Mesendoderm (in vitro differentiated cells): Measurements from ENCODE around the gene SLC26A6.

Experiments used
- DNase-seq: peaks from one replicate; pipeline ENCODE4 v3.0.0; 2013
- H2AK5ac ChIP-seq: 2 replicates; pipeline ENCODE4 v1.6.1; 2013; ENCODE audit warnings: low read length, inconsistent platforms
- H2BK120ac ChIP-seq: 2 replicates; pipeline ENCODE4 v1.6.1; 2013; ENCODE audit warnings: low read depth, mild to moderate bottlenecking, low read length, moderate library complexity, mixed read lengths
- H2BK15ac ChIP-seq: replicated peaks from 2 replicates; pipeline ENCODE4 v1.6.1; 2013; ENCODE audit warnings: low read depth, mild to moderate bottlenecking, moderate library complexity
- H2BK5ac ChIP-seq: 2 replicates; pipeline ENCODE4 v1.6.1; 2013; ENCODE audit warnings: low read length, inconsistent platforms
- H3K18ac ChIP-seq: 2 replicates; pipeline ENCODE4 v1.6.1; 2013; ENCODE audit warnings: mild to moderate bottlenecking, low read length, mixed read lengths
- H3K23ac ChIP-seq: one replicate; pipeline ENCODE4 v1.6.1; 2013; ENCODE audit warnings: low read length
- H3K27ac ChIP-seq: 2 replicates; pipeline ENCODE4 v1.5.1; 2013; ENCODE audit warnings: low read depth, mild to moderate bottlenecking, inconsistent platforms, low read length, moderate library complexity
- H3K27me3 ChIP-seq: 2 replicates; pipeline ENCODE4 v1.6.1; 2013; ENCODE audit warnings: low read length, control low read depth, mild to moderate bottlenecking, inconsistent platforms; ENCODE audit not compliant: insufficient read depth, poor library complexity
- H3K36me3 ChIP-seq: 2 replicates; pipeline ENCODE4 v1.6.1; 2013; ENCODE audit warnings: low read length, inconsistent platforms; ENCODE audit not compliant: control insufficient read depth, insufficient read depth
- H3K4ac ChIP-seq: one replicate; pipeline ENCODE4 v1.6.1; 2013; ENCODE audit warnings: low read depth, mild to moderate bottlenecking, low read length, moderate library complexity
- H3K4me1 ChIP-seq: 2 replicates; pipeline ENCODE4 v1.6.1; 2013; ENCODE audit warnings: low read depth, low read length, inconsistent platforms; ENCODE audit not compliant: control insufficient read depth
- H3K4me2 ChIP-seq: 2 replicates; pipeline ENCODE4 v1.6.1; 2013; ENCODE audit warnings: low read length
- H3K4me3 ChIP-seq: 2 replicates; pipeline ENCODE4 v1.5.1; 2013; ENCODE audit warnings: mild to moderate bottlenecking, low read length
- H3K56ac ChIP-seq: one replicate; pipeline ENCODE4 v1.6.1; 2013; ENCODE audit warnings: low read length
- H3K79me1 ChIP-seq: 2 replicates; pipeline ENCODE4 v1.6.1; 2013; ENCODE audit warnings: low read length, inconsistent platforms
- H3K79me2 ChIP-seq: 2 replicates; pipeline ENCODE4 v1.6.1; 2013; ENCODE audit warnings: mild to moderate bottlenecking, low read length; ENCODE audit not compliant: control insufficient read depth, insufficient read depth
- H3K9ac ChIP-seq: 2 replicates; pipeline ENCODE4 v1.6.1; 2013; ENCODE audit warnings: low read length, inconsistent platforms
- H4K5ac ChIP-seq: one replicate; pipeline ENCODE4 v1.6.1; 2013; ENCODE audit warnings: low read length
- H4K8ac ChIP-seq: one replicate; pipeline ENCODE4 v1.6.1; 2013; ENCODE audit warnings: low read depth, mild to moderate bottlenecking, control low read depth, low read length, moderate library complexity
- WGBS: extraction: QIAGEN DNeasy Blood & Tissue Kit; methylation state at CpG from one replicate; pipeline ENCODE4 v1.1.7; 2013; ENCODE audit warnings: low lambda C conversion rate, missing lambda C conversion rate; ENCODE audit not compliant: insufficient coverage; ENCODE audit errors: extremely low coverage; 5-methylcytosine and 5-hydroxymethylcytosine counted together

SLC26A6 gene

GRCh38 chr3:48633743-48634142 is 1.5 kb downstream of the SLC26A6 start:
- no peak for DNase-seq
- Histone ChIP-seq H3K9ac (peak overlapping the region; percentile 98), H4K8ac (no peak overlapping the region), H3K27ac (no peak overlapping the region), H3K4me2 (peak overlapping the region; percentile 97), H3K23ac (no peak overlapping the region), H2BK120ac (no peak overlapping the region), H2BK15ac (no peak overlapping the region), H3K4me1 (peaks cover 14% of the 10 kb centered on the region), H3K18ac (no peak overlapping the region), H3K4ac (no peak overlapping the region), H2BK5ac (no peak overlapping the region), H3K56ac (peak overlapping the region; percentile 97), H3K4me3 (no peak overlapping the region), H3K27me3 (no peaks in the 10 kb centered on the region), H4K5ac (no peak overlapping the region), H3K79me1 (peaks cover 5% of the 10 kb centered on the region), H2AK5ac (no peak overlapping the region), H3K79me2 (peaks cover 3% of the 10 kb centered on the region), H3K36me3 (peaks cover 2% of the 10 kb centered on the region)
- WGBS, result no CpG with 5 or more reads among the region's 2 CpGs

GRCh38 chr3:48633256-48633655 is 2.0 kb downstream of the SLC26A6 start:
- H3K4ac ChIP-seq, result no peak overlapping the region
- H3K4me3 ChIP-seq, result no peak overlapping the region
- H3K4me2 ChIP-seq, result no peak overlapping the region
- H3K27ac ChIP-seq, result no peak overlapping the region
- H3K18ac ChIP-seq, result no peak overlapping the region
- WGBS, result no CpG with 5 or more reads among the region's 15 CpGs
- H4K5ac ChIP-seq, result no peak overlapping the region
- H2BK5ac ChIP-seq, result no peak overlapping the region
- no peak overlapping the region for H3K9ac ChIP-seq
- H3K36me3 ChIP-seq, result peaks cover 2% of the 10 kb centered on the region
- H3K79me2 ChIP-seq, result peaks cover 3% of the 10 kb centered on the region
- H4K8ac ChIP-seq, result no peak overlapping the region
- H3K56ac ChIP-seq, result no peak overlapping the region
- no peak overlapping the region for H2AK5ac ChIP-seq
- DNase-seq, result no peak
- H3K23ac ChIP-seq, result no peak overlapping the region
- H3K79me1 ChIP-seq, result peaks cover 5% of the 10 kb centered on the region
- no peaks in the 10 kb centered on the region for H3K27me3 ChIP-seq
- peaks cover 14% of the 10 kb centered on the region for H3K4me1 ChIP-seq
- H2BK120ac ChIP-seq, result no peak overlapping the region
- H2BK15ac ChIP-seq, result no peak overlapping the region

- Histone ChIP-seq H2BK5ac (no peak overlapping the region), H3K36me3 (peaks cover 8% of the 10 kb centered on the region), H3K4ac (no peak overlapping the region), H3K56ac (no peak overlapping the region), H3K9ac (no peak overlapping the region), H3K79me1 (peaks cover 5% of the 10 kb centered on the region), H4K5ac (no peak overlapping the region), H4K8ac (no peak overlapping the region), H3K27me3 (no peaks in the 10 kb centered on the region), H3K4me1 (peaks cover 11% of the 10 kb centered on the region), H2BK120ac (no peak overlapping the region), H3K4me3 (no peak overlapping the region), H2AK5ac (no peak overlapping the region), H3K18ac (no peak overlapping the region), H3K4me2 (no peak overlapping the region), H3K79me2 (peaks cover 3% of the 10 kb centered on the region), H3K23ac (no peak overlapping the region), H3K27ac (no peak overlapping the region), H2BK15ac (no peak overlapping the region)
- no peak for DNase-seq
- WGBS, result no CpG with 5 or more reads among the region's 22 CpGs
Observed at GRCh38 chr3:48631516-48632448, 3.5 kb downstream of the SLC26A6 start.

DNA sequence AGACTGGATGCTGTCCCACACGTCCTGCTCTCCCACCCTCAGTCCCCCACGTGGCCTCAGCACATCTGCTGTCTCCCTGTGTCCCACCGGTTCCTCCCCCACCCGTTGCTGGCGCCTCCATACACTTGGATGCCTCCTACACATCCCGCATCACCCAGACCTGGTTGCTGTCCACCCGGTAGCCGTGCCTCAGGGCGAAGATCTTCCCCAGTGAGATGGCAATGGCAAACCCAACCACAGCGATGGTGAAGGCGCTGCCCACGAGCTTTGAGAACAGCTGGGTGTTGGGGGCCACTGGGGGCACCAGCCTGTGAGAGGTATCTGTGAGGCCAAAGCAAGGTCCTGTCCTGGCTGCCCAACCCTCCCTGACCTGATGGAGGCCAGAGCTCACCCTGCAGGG is 4.4 kb downstream of the SLC26A6 start:
- Histone ChIP-seq H2AK5ac (no peak overlapping the region), H4K5ac (no peak overlapping the region), H4K8ac (no peak overlapping the region), H2BK15ac (no peak overlapping the region), H3K4me1 (peaks cover 5% of the 10 kb centered on the region), H2BK120ac (no peak overlapping the region), H3K9ac (no peak overlapping the region), H3K23ac (no peak overlapping the region), H3K36me3 (peaks cover 10% of the 10 kb centered on the region), H3K27ac (no peak overlapping the region), H3K4me2 (no peak overlapping the region), H3K4ac (no peak overlapping the region), H3K56ac (no peak overlapping the region), H3K27me3 (no peaks in the 10 kb centered on the region), H2BK5ac (no peak overlapping the region), H3K79me2 (peaks cover 3% of the 10 kb centered on the region), H3K4me3 (no peak overlapping the region), H3K18ac (no peak overlapping the region), H3K79me1 (peaks cover 5% of the 10 kb centered on the region)
- DNase-seq, result no peak
- no CpG with 5 or more reads among the region's 12 CpGs for WGBS

- no peak overlapping the region for H2BK120ac ChIP-seq
- no peak overlapping the region for H2BK15ac ChIP-seq
- H2AK5ac ChIP-seq, result no peak overlapping the region
- no peak overlapping the region for H3K4ac ChIP-seq
- H3K27me3 ChIP-seq, result no peaks in the 10 kb centered on the region
- H3K79me1 ChIP-seq, result peaks cover 5% of the 10 kb centered on the region
- peaks cover 10% of the 10 kb centered on the region for H3K36me3 ChIP-seq
- no peak overlapping the region for H3K23ac ChIP-seq
- H3K9ac ChIP-seq, result no peak overlapping the region
- no peak overlapping the region for H3K56ac ChIP-seq
- peaks cover 5% of the 10 kb centered on the region for H3K4me1 ChIP-seq
- no peak overlapping the region for H3K4me2 ChIP-seq
- no CpG with 5 or more reads among the region's 8 CpGs for WGBS
- no peak overlapping the region for H4K5ac ChIP-seq
- no peak overlapping the region for H3K18ac ChIP-seq
- no peak overlapping the region for H3K27ac ChIP-seq
- H3K79me2 ChIP-seq, result peaks cover 3% of the 10 kb centered on the region
- no peak overlapping the region for H2BK5ac ChIP-seq
- H4K8ac ChIP-seq, result no peak overlapping the region
- DNase-seq, result no peak
- no peak overlapping the region for H3K4me3 ChIP-seq
Observed at GRCh38 chr3:48630407-48630806, 4.9 kb downstream of the SLC26A6 start.
